WI38 (cell line): Measurements from ENCODE around the gene SETX.
"Not testable (repeated sequence)": the region's sequence is repeated elsewhere in the genome, so short reads cannot be mapped to it uniquely, and the experiment has no call there.

Source experiments
- H3K4me3 ChIP-seq: 2 replicates; pipeline ENCODE4 v1.5.1; 2011; ENCODE audit warnings: low read depth, mild to moderate bottlenecking, control low read depth, low read length
- CTCF ChIP-seq: IDR thresholded peaks from 2 replicates; pipeline ENCODE4 v1.5.1; 2012; ENCODE audit warnings: low read depth, mild to moderate bottlenecking, control low read depth, low read length

SETX gene

GRCh38 chr9:132387133-132387532, 32.3 kb upstream of the SETX start:
- TF ChIP-seq CTCF = no peak
- H3K4me3 ChIP-seq = no peak overlapping the region

DNA sequence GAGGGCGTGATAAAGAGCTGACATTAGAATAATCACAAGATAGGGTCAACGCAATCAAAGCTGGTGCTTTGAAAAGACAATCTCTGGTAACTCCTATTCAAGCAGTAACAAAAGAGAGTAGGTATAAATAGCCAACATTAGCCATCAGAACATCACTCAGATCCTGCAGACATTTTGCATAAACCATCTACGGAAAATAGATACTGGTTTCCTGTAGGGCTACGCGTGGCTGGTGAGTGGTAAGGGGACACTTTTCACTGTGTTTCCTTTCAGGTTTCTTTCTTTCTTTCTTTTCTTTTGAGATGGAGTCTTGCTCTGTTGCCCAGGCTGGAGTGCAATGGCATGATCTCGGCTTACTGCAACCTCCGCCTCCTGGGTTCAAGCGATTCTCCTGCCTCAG, 29.6 kb upstream of the SETX start:
- no peak for TF ChIP-seq CTCF
- H3K4me3 ChIP-seq = no peak overlapping the region

DNA sequence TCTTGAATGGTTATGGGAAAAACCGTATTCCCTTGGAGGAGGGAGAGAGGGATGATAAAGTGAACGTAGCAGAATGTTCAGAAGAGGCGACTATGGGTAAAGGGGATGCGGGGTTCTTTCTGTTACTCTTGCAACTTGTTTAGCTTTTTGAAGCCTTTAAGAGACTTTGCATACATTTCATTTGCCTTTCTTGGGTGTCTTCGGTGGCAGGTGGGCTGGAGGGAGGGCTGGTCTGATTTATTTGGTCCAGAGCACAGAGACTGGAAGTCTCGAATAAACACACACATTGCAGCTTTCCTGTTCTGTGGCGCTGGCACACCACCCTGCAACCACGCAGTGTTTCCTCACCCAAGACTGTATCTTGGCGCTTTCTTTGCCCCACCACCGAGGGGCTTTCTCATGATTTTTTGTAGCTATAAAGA, 28.7 kb upstream of the SETX start:
- TF ChIP-seq CTCF = no peak
- no peak overlapping the region for H3K4me3 ChIP-seq

GRCh38 chr9:132381966-132382541, 27.3 kb upstream of the SETX start:
- no peak overlapping the region for H3K4me3 ChIP-seq
- TF ChIP-seq CTCF = no peak

- not testable (repeated sequence) for H3K4me3 ChIP-seq
Observed at GRCh38 chr9:132378416-132378815, 23.6 kb upstream of the SETX start.

GRCh38 chr9:132377769-132378168, 23.0 kb upstream of the SETX start:
- not testable (repeated sequence) for H3K4me3 ChIP-seq

DNA sequence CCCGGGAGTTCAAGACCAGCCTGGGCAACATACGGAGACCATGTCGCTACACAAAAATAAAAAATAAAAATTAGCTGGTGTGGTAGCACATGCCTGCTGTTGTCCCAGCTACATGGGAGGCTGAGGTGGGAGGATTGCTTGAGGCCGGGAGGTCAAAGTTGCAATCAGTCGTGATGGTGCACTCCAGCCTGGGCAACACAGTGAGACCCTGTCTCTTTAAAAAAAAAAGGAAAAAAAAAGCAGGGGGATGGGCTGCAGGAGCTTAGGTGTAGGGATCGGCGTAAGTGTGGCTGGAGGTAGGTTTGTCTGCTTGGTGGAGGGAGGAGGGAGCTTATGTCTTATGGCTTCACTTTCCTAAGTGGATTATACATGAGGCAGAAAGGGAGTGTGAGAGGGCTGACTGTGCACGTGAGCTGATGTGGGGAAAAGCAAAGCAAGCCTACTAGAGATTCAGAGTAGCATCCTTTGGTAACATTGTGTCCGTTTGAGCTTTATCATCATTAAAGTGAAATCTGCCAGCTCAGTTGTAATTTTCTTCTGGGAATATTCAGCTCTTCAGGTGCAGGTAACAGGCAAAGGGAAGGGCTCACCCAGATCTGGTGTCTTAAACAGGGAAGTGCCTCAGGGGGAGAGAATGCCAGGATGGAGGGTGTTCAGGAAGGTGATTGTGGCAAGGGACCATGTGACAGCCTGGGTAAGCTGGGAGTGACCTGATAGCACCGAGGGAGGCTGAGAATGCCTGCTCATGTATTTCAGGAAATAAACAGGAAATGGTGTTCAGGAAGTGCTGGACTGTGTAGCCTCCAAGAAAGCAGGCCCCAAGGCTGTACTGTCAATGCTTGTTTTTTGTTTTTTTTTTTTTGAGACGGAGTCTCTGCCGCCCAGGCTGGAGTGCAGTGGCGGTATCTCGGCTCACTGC, 17.6 kb upstream of the SETX start:
- TF ChIP-seq CTCF = no peak
- no peak overlapping the region for H3K4me3 ChIP-seq

DNA sequence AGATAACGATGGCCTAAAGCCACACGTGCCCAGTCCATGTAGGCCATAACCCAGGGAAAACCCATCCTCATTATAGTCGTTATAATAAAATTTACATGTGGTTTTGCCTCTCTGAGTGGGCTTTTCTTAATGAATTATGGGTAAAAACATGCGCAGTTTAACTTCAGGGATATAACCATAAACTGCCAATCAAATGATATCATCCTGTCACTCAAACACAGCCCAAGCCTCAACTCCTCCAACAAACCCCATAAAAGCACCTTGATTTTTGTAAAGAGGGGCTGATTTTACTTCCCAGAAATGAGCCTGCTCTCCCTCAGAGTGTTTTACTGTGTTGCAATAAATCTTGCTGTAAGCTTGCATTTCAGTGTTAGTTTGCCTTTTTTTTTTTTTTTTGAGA, 15.8 kb upstream of the SETX start:
- TF ChIP-seq CTCF = no peak
- H3K4me3 ChIP-seq = no peak overlapping the region
